PFSK-1 (cell line): ENCODE data around the gene RPH3AL.

Experiments
- POLR2AphosphoS5 ChIP-seq: IDR thresholded peaks from 2 replicates; pipeline ENCODE4 v1.6.1; 2012; ENCODE audit warnings: low read depth, mild to moderate bottlenecking, control low read depth, low read length, moderate library complexity
- SIN3A ChIP-seq: IDR thresholded peaks from 2 replicates; pipeline ENCODE4 v1.6.1; 2012; ENCODE audit warnings: mild to moderate bottlenecking, low read length, moderate library complexity, borderline replicate concordance; ENCODE audit not compliant: insufficient read depth
- TAF1 ChIP-seq: IDR thresholded peaks from 2 replicates; pipeline ENCODE4 v1.6.1; 2012; ENCODE audit warnings: low read length, control low read depth, borderline replicate concordance; ENCODE audit not compliant: insufficient read depth
- TF ChIP-seq, protein P1 (sequence below), 2 experiments: IDR thresholded peaks; 2 replicates each; pipeline versions ENCODE4 v1.6.1 to v1.8.0; 2011 to 2012; ENCODE audit warnings: low read depth in 2 of 2, low read length in 2 of 2, control low read depth in 1 of 2, inconsistent platforms in 1 of 2, mild to moderate bottlenecking in 1 of 2, moderate library complexity in 1 of 2; ENCODE audit not compliant: insufficient read depth in 1 of 2

DNA sequence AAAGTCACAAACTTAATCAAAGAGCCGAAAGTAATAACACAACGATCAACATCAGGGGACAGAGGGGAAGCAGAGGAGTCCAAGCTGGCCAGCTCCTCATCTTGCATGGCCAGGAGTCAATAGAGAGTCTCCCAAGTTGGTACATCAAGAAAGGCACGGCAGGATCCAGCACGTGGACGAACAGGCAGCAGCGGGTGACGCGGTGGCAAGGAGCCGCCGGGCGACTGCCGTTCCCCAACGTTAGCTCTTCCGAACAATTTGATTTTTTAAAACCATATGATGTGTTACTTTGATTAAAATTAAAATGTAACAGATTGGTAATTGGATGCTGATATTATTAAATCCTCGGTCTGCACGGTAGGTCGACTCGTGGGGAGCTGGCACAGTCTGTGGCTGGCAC, 89.3 kb downstream of the RPH3AL start:
- no peak for TF ChIP-seq SIN3A
- TF ChIP-seq, protein P1, sequence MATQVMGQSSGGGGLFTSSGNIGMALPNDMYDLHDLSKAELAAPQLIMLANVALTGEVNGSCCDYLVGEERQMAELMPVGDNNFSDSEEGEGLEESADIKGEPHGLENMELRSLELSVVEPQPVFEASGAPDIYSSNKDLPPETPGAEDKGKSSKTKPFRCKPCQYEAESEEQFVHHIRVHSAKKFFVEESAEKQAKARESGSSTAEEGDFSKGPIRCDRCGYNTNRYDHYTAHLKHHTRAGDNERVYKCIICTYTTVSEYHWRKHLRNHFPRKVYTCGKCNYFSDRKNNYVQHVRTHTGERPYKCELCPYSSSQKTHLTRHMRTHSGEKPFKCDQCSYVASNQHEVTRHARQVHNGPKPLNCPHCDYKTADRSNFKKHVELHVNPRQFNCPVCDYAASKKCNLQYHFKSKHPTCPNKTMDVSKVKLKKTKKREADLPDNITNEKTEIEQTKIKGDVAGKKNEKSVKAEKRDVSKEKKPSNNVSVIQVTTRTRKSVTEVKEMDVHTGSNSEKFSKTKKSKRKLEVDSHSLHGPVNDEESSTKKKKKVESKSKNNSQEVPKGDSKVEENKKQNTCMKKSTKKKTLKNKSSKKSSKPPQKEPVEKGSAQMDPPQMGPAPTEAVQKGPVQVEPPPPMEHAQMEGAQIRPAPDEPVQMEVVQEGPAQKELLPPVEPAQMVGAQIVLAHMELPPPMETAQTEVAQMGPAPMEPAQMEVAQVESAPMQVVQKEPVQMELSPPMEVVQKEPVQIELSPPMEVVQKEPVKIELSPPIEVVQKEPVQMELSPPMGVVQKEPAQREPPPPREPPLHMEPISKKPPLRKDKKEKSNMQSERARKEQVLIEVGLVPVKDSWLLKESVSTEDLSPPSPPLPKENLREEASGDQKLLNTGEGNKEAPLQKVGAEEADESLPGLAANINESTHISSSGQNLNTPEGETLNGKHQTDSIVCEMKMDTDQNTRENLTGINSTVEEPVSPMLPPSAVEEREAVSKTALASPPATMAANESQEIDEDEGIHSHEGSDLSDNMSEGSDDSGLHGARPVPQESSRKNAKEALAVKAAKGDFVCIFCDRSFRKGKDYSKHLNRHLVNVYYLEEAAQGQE (IDR thresholded peaks at IDR 0.05; ENCODE audit: insufficient read depth in 1 of 2, low read depth in 2 of 2, low read length in 2 of 2), result no peak
- TF ChIP-seq TAF1, result no peak
- TF ChIP-seq POLR2AphosphoS5, result no peak
